K562 (cell line): Measurements from ENCODE around the gene AGXT.

Source experiments
- ATF6 ChIP-seq: sonication (generic); formaldehyde crosslinking; IDR thresholded peaks from 2 replicates; pipeline ENCODE4 v1.4.0; 2020; ENCODE audit warnings: mild to moderate bottlenecking, missing genetic modification reagents
- FOXM1 ChIP-seq, 2 experiments: fragments of 450-650 bp in 1 of 2; sonication (generic) in 1 of 2; formaldehyde crosslinking in 1 of 2; IDR thresholded peaks; 2 replicates each; pipeline versions ENCODE4 v1.6.1 to v1.9.0; 2017 to 2022; ENCODE audit warnings: low read depth in 2 of 2, mild to moderate bottlenecking in 2 of 2, missing genetic modification reagents in 1 of 2, moderate library complexity in 1 of 2
- NCOA4 ChIP-seq: fragments of 450-650 bp; IDR thresholded peaks from 2 replicates; pipeline ENCODE4 v1.6.1; 2018; ENCODE audit warnings: mild to moderate bottlenecking; ENCODE audit not compliant: partially characterized antibody
- TAF7 ChIP-seq: fragments of 450-650 bp; IDR thresholded peaks from 2 replicates; pipeline ENCODE4 v1.6.1; 2016; ENCODE audit warnings: missing genetic modification characterization, missing compliant biosample characterization
- THAP7 ChIP-seq: fragments of 250-450 bp; sonication (Bioruptor Pico); IDR thresholded peaks from 2 replicates; pipeline ENCODE4 v1.5.0; 2021
- ZFP91 ChIP-seq: sonication (generic); formaldehyde crosslinking; IDR thresholded peaks from 2 replicates; pipeline ENCODE4 v1.8.0; 2022; ENCODE audit warnings: mild to moderate bottlenecking, missing genetic modification reagents

- no peak for TF ChIP-seq TAF7 (tag)
- TF ChIP-seq ATF6 (CRISPR knock-in tag), result no peak
- TF ChIP-seq THAP7 (CRISPR knock-in tag), result no peak
- no peak for TF ChIP-seq ZFP91 (CRISPR knock-in tag)
- no peak for TF ChIP-seq NCOA4
- no peak for TF ChIP-seq FOXM1 (IDR thresholded peaks at IDR 0.05; ENCODE audit: low read depth)
- TF ChIP-seq FOXM1 (CRISPR knock-in tag; IDR thresholded peaks at IDR 0.05; ENCODE audit: low read depth), result no peak
These were observed 58.8 kb downstream of the AGXT start for GRCh38 chr2:240927390-240927781.
